ENCODE results near the gene SLC9A7.

DNA sequence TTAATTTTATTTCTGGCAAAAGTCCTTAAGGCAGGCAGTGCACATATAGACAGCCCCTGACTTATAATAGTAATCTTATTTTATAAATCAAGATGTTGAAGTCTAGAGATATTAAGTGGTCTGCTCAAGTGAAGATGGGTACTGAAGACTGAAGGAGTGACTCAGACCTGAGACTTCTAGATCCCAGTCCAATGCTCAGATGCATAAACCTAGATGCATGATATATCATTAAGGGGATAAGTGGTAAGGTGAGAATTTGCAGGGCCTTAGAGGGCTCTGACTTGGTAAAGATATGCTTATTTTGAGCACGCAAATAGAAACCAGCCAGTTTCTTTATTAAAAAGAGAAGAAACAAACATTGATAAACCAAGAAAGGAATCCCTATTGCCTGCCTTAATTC, 42.9 kb downstream of the SLC9A7 start:
- TF ChIP-seq EZH2 (IDR thresholded peaks at IDR 0.05; ENCODE audit: insufficient read depth, poor library complexity, severe bottlenecking) (no peak), EZH2phosphoT487 (IDR thresholded peaks at IDR 0.05; ENCODE audit: insufficient read depth, low read depth) (no peak)
